SK-N-MC (cell line): ENCODE measurements around the gene ARHGEF28.

ENCODE experiments used
- EZH2 ChIP-seq: fragments of 200-600 bp; sonication (generic); IDR thresholded peaks from one replicate; pipeline ENCODE4 v1.6.1; 2017; ENCODE audit warnings: antibody characterized with exemption
- FOXP2 ChIP-seq: optimal IDR thresholded peaks from 2 replicates; pipeline ENCODE3; 2011; ENCODE audit warnings: mild to moderate bottlenecking, moderate library complexity; ENCODE audit not compliant: insufficient read depth; ENCODE audit errors: extremely low read length, control extremely low read depth
- POLR2AphosphoS5 ChIP-seq: IDR thresholded peaks from 2 replicates; pipeline ENCODE4 v1.6.1; 2012; ENCODE audit warnings: mild to moderate bottlenecking, low read depth, low read length, borderline replicate concordance

DNA sequence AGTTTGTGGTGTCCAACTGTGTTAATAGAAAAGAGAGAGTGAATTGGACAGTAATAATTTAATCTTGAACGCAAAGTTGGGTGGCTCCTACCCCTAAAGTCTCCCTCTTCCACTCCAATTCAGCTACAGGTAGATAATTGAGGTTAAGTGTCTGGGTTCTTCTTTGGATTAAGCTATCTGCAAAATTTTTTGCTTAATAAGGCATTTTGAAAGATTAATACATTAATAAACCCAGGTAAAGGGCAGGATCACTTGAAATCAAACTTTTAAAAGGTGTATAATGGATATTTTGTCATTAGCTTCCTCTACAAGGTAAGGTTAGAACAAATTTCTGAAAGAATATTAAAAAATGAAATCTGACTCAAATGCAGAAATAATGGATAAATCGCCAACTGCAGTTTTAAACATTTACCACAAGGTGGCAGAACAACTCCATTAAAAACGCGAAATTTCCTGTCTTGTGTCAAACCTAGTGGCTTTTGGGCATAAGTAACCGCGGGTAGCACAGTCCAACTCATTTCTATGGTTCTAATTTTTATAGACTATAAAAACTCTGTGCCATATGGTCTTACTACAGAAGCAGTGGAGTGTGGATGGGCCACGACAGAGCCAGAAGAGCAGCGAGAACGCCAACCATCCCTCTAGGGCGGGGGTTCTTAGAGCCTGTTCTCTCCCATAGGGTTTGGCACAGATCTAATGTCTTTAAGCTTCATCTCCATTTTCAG is 276.5 kb downstream of the ARHGEF28 start:
- TF ChIP-seq POLR2AphosphoS5 = no peak
- TF ChIP-seq EZH2 = no peak
- TF ChIP-seq FOXP2 = no peak
